Spleen (tissue), 7 donors: ENCODE results near the gene MAP4K4.

Source experiments
- POLR2A ChIP-seq, 3 donors: fragments of 450-650 bp; IDR thresholded peaks; one replicate each; pipeline ENCODE4 v1.5.1; 2017; ENCODE audit warnings: antibody characterized with exemption in 3 of 3, mild to moderate bottlenecking in 1 of 3
- POLR2AphosphoS5 ChIP-seq, 3 donors: sonication (generic); formaldehyde crosslinking; IDR thresholded peaks; one replicate each; pipeline ENCODE4 v1.5.1; 2017; ENCODE audit warnings: antibody characterized with exemption in 3 of 3
- TF ChIP-seq, protein P1 (sequence below), 11 experiments: fragments of 200-600 bp in 7 of 11; fragments of 450-650 bp in 4 of 11; sonication (generic) in 4 of 11; IDR thresholded peaks in 8 of 11; conservative IDR thresholded peaks in 3 of 11; 1 replicate in 7 of 11; 2 replicates in 4 of 11; pipeline versions ENCODE4 v1.4.0 to v1.8.0; 2016 to 2021; ENCODE audit warnings: antibody characterized with exemption in 11 of 11, inconsistent platforms in 4 of 11, mild to moderate bottlenecking in 1 of 11
- donor health status: DM: no; HTN: no; CAD: no; lungs with moderate emphysema.
- donor health status: DM: no; HTN: no; CAD: no.
- donor health status: DM: no; HTN: no; CAD: no.

DNA sequence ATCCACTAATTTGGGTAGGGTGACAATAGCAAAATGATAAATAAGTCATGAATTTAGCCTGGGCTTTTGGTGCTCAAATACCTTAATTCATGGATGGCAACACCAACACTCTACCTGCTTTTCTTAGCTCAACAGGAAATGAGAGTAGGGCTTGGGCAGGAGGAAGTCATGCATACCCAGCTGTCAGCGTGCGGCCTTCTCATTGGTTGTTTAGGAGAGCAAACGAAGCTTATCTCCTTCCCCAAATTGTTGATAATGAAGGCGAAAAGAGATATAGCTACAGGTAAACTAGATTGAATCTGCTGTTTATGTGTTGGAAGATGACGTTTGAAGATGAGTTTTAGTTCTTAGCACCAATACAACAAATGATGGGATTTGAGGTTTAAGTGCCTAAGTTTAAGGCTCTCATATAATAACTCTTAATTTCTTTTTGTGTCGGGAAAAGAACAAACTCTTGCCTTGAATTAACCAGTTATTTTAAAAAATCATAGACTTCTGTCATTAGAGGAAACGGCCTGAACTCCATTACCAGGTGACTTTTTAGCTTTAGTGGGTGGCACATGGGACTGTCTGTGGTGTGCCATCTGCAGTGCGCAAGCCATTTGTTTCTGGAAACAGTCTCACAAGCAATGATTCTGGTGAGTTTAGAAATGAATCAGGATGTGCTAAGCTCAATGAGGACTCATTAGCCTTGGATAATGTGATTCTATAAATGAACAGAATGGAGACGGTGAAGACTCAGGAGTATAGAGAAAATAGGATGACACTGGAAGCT lies 19.8 kb downstream of the MAP4K4 start:
- TF ChIP-seq, protein P1, sequence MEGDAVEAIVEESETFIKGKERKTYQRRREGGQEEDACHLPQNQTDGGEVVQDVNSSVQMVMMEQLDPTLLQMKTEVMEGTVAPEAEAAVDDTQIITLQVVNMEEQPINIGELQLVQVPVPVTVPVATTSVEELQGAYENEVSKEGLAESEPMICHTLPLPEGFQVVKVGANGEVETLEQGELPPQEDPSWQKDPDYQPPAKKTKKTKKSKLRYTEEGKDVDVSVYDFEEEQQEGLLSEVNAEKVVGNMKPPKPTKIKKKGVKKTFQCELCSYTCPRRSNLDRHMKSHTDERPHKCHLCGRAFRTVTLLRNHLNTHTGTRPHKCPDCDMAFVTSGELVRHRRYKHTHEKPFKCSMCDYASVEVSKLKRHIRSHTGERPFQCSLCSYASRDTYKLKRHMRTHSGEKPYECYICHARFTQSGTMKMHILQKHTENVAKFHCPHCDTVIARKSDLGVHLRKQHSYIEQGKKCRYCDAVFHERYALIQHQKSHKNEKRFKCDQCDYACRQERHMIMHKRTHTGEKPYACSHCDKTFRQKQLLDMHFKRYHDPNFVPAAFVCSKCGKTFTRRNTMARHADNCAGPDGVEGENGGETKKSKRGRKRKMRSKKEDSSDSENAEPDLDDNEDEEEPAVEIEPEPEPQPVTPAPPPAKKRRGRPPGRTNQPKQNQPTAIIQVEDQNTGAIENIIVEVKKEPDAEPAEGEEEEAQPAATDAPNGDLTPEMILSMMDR (IDR thresholded peaks at IDR 0.05 in 8 of 11, conservative IDR thresholded peaks at IDR 0.05 in 3 of 11): no peak
- TF ChIP-seq POLR2A (IDR thresholded peaks at IDR 0.05) (no peak), POLR2AphosphoS5 (IDR thresholded peaks at IDR 0.05) (peak in 1 of 3 donors; percentile 73)
